Mucosa of rectum (tissue), 2 donors: Measurements from ENCODE around the gene VSIG2.

ENCODE experiments used
- H3K27ac ChIP-seq, 2 donors: one replicate each; pipeline ENCODE4 v1.7.0; 2013; ENCODE audit warnings: inconsistent platforms in 2 of 2, low read depth in 2 of 2, low read length in 2 of 2
- H3K27me3 ChIP-seq, 2 donors: one replicate each; pipeline ENCODE4 v1.7.0; 2013; ENCODE audit warnings: low read length in 2 of 2; ENCODE audit not compliant: control insufficient read depth in 2 of 2, insufficient read depth in 2 of 2
- H3K36me3 ChIP-seq, 2 donors: one replicate each; pipeline ENCODE4 v1.7.0; 2013; ENCODE audit warnings: low read length in 2 of 2; ENCODE audit not compliant: control insufficient read depth in 2 of 2, insufficient read depth in 2 of 2
- H3K4me1 ChIP-seq, 2 donors: one replicate each; pipeline ENCODE4 v1.7.0; 2013; ENCODE audit warnings: low read length in 2 of 2, mild to moderate bottlenecking in 1 of 2; ENCODE audit not compliant: control insufficient read depth in 2 of 2, insufficient read depth in 2 of 2
- H3K4me3 ChIP-seq, 2 donors: one replicate each; pipeline ENCODE4 v1.7.0; 2013; ENCODE audit warnings: low read length in 2 of 2
- H3K9ac ChIP-seq, 2 donors: one replicate each; pipeline ENCODE4 v1.7.0; 2013; ENCODE audit warnings: low read length in 2 of 2, low read depth in 1 of 2, mild to moderate bottlenecking in 1 of 2
- H3K9me3 ChIP-seq, 2 donors: one replicate each; pipeline ENCODE4 v1.7.0; 2013; ENCODE audit warnings: low read length in 2 of 2; ENCODE audit not compliant: control insufficient read depth in 2 of 2
- donor health status: healthy.
- donor health status: Normal muscosa, but diverticular disease.

Gene VSIG2

GRCh38 chr11:124739479-124740276 lies 12.4 kb downstream of the VSIG2 start, which contains the start of gene NRGN:
NRGN (plus strand) TSS chr11:124739942; CDS start chr11:124740085, 143 bp downstream.
- Histone ChIP-seq H3K27me3 (peaks cover 0 to 10% of the 10 kb centered on the region in 2 donors), H3K4me1 (peaks cover 10% of the 10 kb centered on the region in 2 donors), H3K36me3 (no peaks in the 10 kb centered on the region), H3K27ac (no peak within 1 kb of the TSS), H3K9me3 (no peaks in the 10 kb centered on the region), H3K4me3 (peak within 1 kb of the TSS; percentile 56 to 69), H3K9ac (peak within 1 kb of the TSS; percentile 32 to 43)

DNA sequence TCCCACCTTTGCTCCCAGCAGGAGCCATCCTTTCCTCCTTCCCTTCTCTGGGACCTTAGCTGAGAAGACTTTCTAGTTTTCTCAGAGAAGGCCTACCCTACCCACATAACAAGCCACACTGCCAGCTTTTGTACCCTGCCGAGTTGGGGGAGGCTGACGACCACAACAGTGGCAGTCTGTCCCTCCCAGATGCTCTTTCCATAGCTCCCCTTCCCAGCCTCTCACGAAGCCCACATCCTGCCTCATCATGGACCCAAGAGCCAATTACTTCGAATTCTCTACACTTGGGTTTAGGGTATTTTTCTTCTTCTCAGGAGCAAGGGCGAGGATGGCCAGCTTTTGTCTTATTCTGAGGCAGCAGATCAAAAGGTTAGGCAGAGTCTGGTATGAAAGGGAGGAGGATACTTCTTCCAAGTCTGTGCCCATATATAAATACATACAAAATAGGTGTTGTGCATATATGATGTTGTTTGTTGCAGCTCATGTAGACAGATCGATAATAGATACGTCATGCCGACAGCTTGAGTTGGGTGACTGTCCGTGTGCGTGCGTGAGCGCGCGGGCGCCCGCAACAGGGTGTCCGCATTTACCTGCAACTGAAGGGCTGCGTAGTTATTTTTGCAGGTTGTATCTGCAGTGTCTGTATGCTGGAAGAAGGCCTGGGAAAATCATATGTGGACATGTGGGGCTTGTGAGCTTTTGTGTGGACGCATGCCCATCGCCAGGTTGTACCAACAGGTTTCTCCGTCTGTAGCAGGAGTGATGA lies 13.2 kb downstream of the VSIG2 start:
- Histone ChIP-seq H3K4me3 (peak overlapping the region in 1 of 2 donors; percentile 56), H3K9me3 (no peaks in the 10 kb centered on the region), H3K4me1 (peaks cover 10% of the 10 kb centered on the region in 2 donors), H3K27me3 (peaks cover 0 to 10% of the 10 kb centered on the region in 2 donors), H3K9ac (no peak overlapping the region), H3K27ac (no peak overlapping the region), H3K36me3 (no peaks in the 10 kb centered on the region)

- no peak overlapping the region for H3K27ac ChIP-seq
- no peak overlapping the region for H3K4me3 ChIP-seq
Measured at GRCh38 chr11:124737638-124738305, 14.3 kb downstream of the VSIG2 start.

GRCh38 chr11:124736736-124737135 lies 15.3 kb downstream of the VSIG2 start:
- Histone ChIP-seq H3K27me3 (peaks cover 0 to 8% of the 10 kb centered on the region in 2 donors), H3K9ac (no peak overlapping the region), H3K36me3 (no peaks in the 10 kb centered on the region), H3K4me1 (peaks cover 10% of the 10 kb centered on the region in 2 donors), H3K9me3 (no peaks in the 10 kb centered on the region), H3K27ac (no peak overlapping the region), H3K4me3 (no peak overlapping the region)

More at GRCh38 chr11:124737638-124738305, 14.3 kb downstream of the VSIG2 start:
- H3K4me1 ChIP-seq: peaks cover 10% of the 10 kb centered on the region in 2 donors
- H3K27me3 ChIP-seq: peaks cover 0 to 10% of the 10 kb centered on the region in 2 donors
- H3K9me3 ChIP-seq: no peaks in the 10 kb centered on the region
- no peaks in the 10 kb centered on the region for H3K36me3 ChIP-seq
- H3K9ac ChIP-seq: no peak overlapping the region

DNA sequence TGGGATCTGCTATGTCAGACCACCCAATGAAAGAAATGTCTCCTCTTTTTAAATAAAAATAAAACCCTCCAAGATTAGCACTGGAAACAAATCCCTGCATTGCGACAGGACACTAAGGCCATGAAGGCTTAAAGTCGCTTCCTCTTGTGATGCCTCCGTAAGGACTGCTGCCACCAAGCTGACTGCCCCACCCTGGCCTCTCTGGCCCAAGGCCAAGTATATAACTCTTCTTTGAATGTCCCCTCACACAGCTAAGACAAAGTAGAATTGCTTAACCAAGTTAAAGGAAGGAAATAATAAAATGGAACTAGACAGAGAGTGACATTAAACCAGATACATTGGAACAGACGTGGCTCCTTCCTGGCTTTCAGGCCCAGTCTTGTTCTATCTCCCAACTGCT lies 19.8 kb downstream of the VSIG2 start:
- H3K9me3 ChIP-seq: no peaks in the 10 kb centered on the region
- H3K4me1 ChIP-seq: no peaks in the 10 kb centered on the region
- H3K9ac ChIP-seq: no peak overlapping the region
- no peaks in the 10 kb centered on the region for H3K36me3 ChIP-seq
- H3K27ac ChIP-seq: no peak overlapping the region
- no peak overlapping the region for H3K4me3 ChIP-seq
- no peaks in the 10 kb centered on the region for H3K27me3 ChIP-seq

- no peaks in the 10 kb centered on the region for H3K9me3 ChIP-seq
- no peak overlapping the region for H3K9ac ChIP-seq
- H3K27ac ChIP-seq: no peak overlapping the region
- H3K4me3 ChIP-seq: no peak overlapping the region
- H3K27me3 ChIP-seq: no peaks in the 10 kb centered on the region
- no peaks in the 10 kb centered on the region for H3K36me3 ChIP-seq
- H3K4me1 ChIP-seq: peaks cover 11 to 12% of the 10 kb centered on the region in 2 donors
Measured at GRCh38 chr11:124729571-124729970, 22.5 kb downstream of the VSIG2 start.

DNA sequence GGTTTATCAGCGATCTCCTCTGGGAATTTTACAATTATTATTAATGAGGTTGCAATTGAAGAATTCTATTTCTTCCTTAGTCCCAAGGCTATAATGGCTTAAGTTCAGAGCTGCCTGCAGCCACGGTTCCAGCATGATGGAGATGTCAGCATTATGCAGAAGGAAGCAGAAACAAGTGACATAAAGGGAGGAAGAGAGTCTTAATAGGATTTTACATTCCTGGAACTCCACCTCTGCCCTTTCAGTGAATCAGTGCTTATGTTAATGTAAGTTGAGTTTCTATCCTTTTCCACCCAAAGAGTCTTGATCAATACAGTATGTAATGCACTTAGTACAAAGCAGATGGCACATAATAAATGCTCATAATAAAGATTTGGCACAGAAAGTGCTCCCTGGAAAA lies 23.9 kb downstream of the VSIG2 start:
- Histone ChIP-seq H3K27ac (no peak overlapping the region), H3K27me3 (no peaks in the 10 kb centered on the region), H3K4me3 (no peak overlapping the region), H3K9me3 (no peaks in the 10 kb centered on the region), H3K9ac (no peak overlapping the region), H3K36me3 (no peaks in the 10 kb centered on the region), H3K4me1 (peaks cover 13 to 14% of the 10 kb centered on the region in 2 donors)

DNA sequence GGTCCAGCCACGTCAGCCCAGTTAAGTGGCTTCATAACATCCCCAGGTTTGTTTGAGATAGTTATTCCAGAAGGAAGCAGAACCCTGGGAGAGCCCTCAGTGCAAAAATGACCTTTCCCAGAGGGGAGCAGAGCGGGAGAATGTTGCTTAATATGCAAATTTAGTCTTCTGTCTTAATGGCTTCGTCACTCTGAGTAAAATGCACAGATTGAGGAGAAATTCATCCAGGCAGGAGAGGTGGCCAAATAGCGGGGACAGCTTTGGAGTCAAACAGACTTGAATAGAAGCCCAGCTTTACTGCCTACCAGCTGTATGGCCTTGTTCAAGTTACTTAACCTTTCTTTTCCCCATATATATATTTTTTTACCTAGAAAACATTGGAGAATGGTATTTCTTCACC lies 24.6 kb downstream of the VSIG2 start:
- no peak overlapping the region for H3K4me3 ChIP-seq
- H3K27ac ChIP-seq: no peak overlapping the region
- H3K27me3 ChIP-seq: no peaks in the 10 kb centered on the region
- H3K9ac ChIP-seq: no peak overlapping the region
- peaks cover 13 to 14% of the 10 kb centered on the region in 2 donors for H3K4me1 ChIP-seq
- H3K9me3 ChIP-seq: no peaks in the 10 kb centered on the region
- H3K36me3 ChIP-seq: no peaks in the 10 kb centered on the region

DNA sequence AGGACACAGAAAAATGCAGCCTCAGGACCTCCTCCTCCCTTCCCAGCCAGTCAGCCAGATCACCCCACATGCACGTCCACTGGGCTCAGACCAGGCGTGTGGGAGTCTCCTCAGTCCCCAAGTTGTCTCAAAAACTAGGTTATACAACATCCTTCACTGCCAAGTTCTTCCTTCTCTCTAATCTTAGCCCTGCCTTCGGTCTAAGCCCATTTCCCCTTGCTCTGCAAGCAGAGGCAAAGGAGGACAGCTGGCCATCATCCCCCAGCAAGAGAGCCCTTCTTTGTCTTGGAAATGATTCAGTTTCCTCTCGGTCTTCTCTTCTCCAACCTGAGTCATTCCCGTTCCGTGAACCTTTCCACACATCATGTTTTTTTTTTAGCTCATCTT lies 26.3 kb downstream of the VSIG2 start:
- Histone ChIP-seq H3K4me3 (no peak overlapping the region), H3K36me3 (no peaks in the 10 kb centered on the region), H3K4me1 (peaks cover 13 to 14% of the 10 kb centered on the region in 2 donors), H3K27me3 (no peaks in the 10 kb centered on the region), H3K27ac (peak overlapping the region in 1 of 2 donors; percentile 57), H3K9ac (no peak overlapping the region), H3K9me3 (no peaks in the 10 kb centered on the region)
